Measurements from ENCODE around the gene SORBS1.
"Not testable (repeated sequence)": the region's sequence is repeated elsewhere in the genome, so short reads cannot be mapped to it uniquely, and the experiment has no call there.

Gene SORBS1

GRCh38 chr10:95350219-95350829 is 210.8 kb downstream of the SORBS1 start:
- H3K4me3 ChIP-seq (ENCODE audit: low read length): no peak overlapping the region
- WGBS: 93% methylated on average over 5 of the region's 6 CpGs
- H3K9me3 ChIP-seq (ENCODE audit: insufficient read depth, low read depth, low read length): no peaks in the 10 kb centered on the region
- H3K27me3 ChIP-seq (ENCODE audit: insufficient read depth, low read length): no peaks in the 10 kb centered on the region
- H3K4me1 ChIP-seq (ENCODE audit: insufficient read depth, low read length): peaks cover 8% of the 10 kb centered on the region
- peaks cover 24% of the 10 kb centered on the region for H3K36me3 ChIP-seq (ENCODE audit: insufficient read depth, low read length)
- H3K9ac ChIP-seq (ENCODE audit: low read depth, low read length): no peak overlapping the region
- H3K27ac ChIP-seq (ENCODE audit: low read depth, low read length): no peak overlapping the region

GRCh38 chr10:95347402-95347766 is 213.8 kb downstream of the SORBS1 start:
- H3K4me1 ChIP-seq (ENCODE audit: insufficient read depth, low read length); H3K27me3 ChIP-seq (ENCODE audit: insufficient read depth, low read length); H3K4me3 ChIP-seq (ENCODE audit: low read length); H3K27ac ChIP-seq (ENCODE audit: low read depth, low read length); H3K9ac ChIP-seq (ENCODE audit: low read depth, low read length); H3K36me3 ChIP-seq (ENCODE audit: insufficient read depth, low read length); H3K9me3 ChIP-seq (ENCODE audit: insufficient read depth, low read depth, low read length): not testable (repeated sequence)
- WGBS: 91% methylated on average over 7 of the region's 7 CpGs

GRCh38 chr10:95346715-95347401 is 214.3 kb downstream of the SORBS1 start:
- Histone ChIP-seq H3K9ac (ENCODE audit: low read depth, low read length) (no peak overlapping the region), H3K9me3 (ENCODE audit: insufficient read depth, low read depth, low read length) (no peaks in the 10 kb centered on the region), H3K36me3 (ENCODE audit: insufficient read depth, low read length) (peaks cover 8% of the 10 kb centered on the region), H3K4me1 (ENCODE audit: insufficient read depth, low read length) (peaks cover 8% of the 10 kb centered on the region), H3K27me3 (ENCODE audit: insufficient read depth, low read length) (no peaks in the 10 kb centered on the region), H3K4me3 (ENCODE audit: low read length) (no peak overlapping the region), H3K27ac (ENCODE audit: low read depth, low read length) (no peak overlapping the region; the same call in 1 of the 2 replicates)
- WGBS: 90% methylated on average over 2 of the region's 2 CpGs

- H3K27ac ChIP-seq (ENCODE audit: low read depth, low read length): no peak overlapping the region
- H3K4me3 ChIP-seq (ENCODE audit: low read length): no peak overlapping the region
- no peaks in the 10 kb centered on the region for H3K36me3 ChIP-seq (ENCODE audit: insufficient read depth, low read length)
- H3K4me1 ChIP-seq (ENCODE audit: insufficient read depth, low read length): peaks cover 8% of the 10 kb centered on the region
- WGBS: 93% methylated on average over 4 of the region's 6 CpGs
- H3K9me3 ChIP-seq (ENCODE audit: insufficient read depth, low read depth, low read length): no peaks in the 10 kb centered on the region
- no peak overlapping the region for H3K9ac ChIP-seq (ENCODE audit: low read depth, low read length)
- H3K27me3 ChIP-seq (ENCODE audit: insufficient read depth, low read length): no peaks in the 10 kb centered on the region
These were observed 217.6 kb downstream of the SORBS1 start for GRCh38 chr10:95343573-95343972.

- H3K36me3 ChIP-seq (ENCODE audit: insufficient read depth, low read length): no peaks in the 10 kb centered on the region
- H3K9ac ChIP-seq (ENCODE audit: low read depth, low read length): no peak overlapping the region
- 94% methylated on average over 3 of the region's 3 CpGs for WGBS
- no peak overlapping the region for H3K27ac ChIP-seq (ENCODE audit: low read depth, low read length)
- H3K4me1 ChIP-seq (ENCODE audit: insufficient read depth, low read length): peaks cover 3% of the 10 kb centered on the region; the same call in 1 of the 2 replicates
- H3K4me3 ChIP-seq (ENCODE audit: low read length): no peak overlapping the region
- H3K9me3 ChIP-seq (ENCODE audit: insufficient read depth, low read depth, low read length): no peaks in the 10 kb centered on the region
- no peaks in the 10 kb centered on the region for H3K27me3 ChIP-seq (ENCODE audit: insufficient read depth, low read length)
These were observed 219.4 kb downstream of the SORBS1 start for GRCh38 chr10:95341716-95342130.

- Histone ChIP-seq H3K4me3 (ENCODE audit: low read length) (no peak overlapping the region), H3K9ac (ENCODE audit: low read depth, low read length) (no peak overlapping the region), H3K27me3 (ENCODE audit: insufficient read depth, low read length) (no peaks in the 10 kb centered on the region), H3K4me1 (ENCODE audit: insufficient read depth, low read length) (no peaks in the 10 kb centered on the region), H3K36me3 (ENCODE audit: insufficient read depth, low read length) (no peaks in the 10 kb centered on the region), H3K27ac (ENCODE audit: low read depth, low read length) (no peak overlapping the region), H3K9me3 (ENCODE audit: insufficient read depth, low read depth, low read length) (no peaks in the 10 kb centered on the region)
- WGBS: 100% methylated on average over 1 of the region's 1 CpG
These were observed 221.3 kb downstream of the SORBS1 start for GRCh38 chr10:95339863-95340262.

- Histone ChIP-seq H3K9ac (ENCODE audit: low read depth, low read length) (no peak overlapping the region), H3K27me3 (ENCODE audit: insufficient read depth, low read length) (no peaks in the 10 kb centered on the region), H3K27ac (ENCODE audit: low read depth, low read length) (no peak overlapping the region), H3K9me3 (ENCODE audit: insufficient read depth, low read depth, low read length) (no peaks in the 10 kb centered on the region), H3K4me3 (ENCODE audit: low read length) (no peak overlapping the region), H3K36me3 (ENCODE audit: insufficient read depth, low read length) (no peaks in the 10 kb centered on the region), H3K4me1 (ENCODE audit: insufficient read depth, low read length) (peaks cover 7% of the 10 kb centered on the region)
- WGBS: 89% methylated on average over 10 of the region's 10 CpGs
These were observed 223.6 kb downstream of the SORBS1 start for GRCh38 chr10:95337423-95338160.

- Histone ChIP-seq H3K27ac (ENCODE audit: low read depth, low read length) (no peak overlapping the region), H3K9ac (ENCODE audit: low read depth, low read length) (no peak overlapping the region), H3K4me3 (ENCODE audit: low read length) (no peak overlapping the region), H3K4me1 (ENCODE audit: insufficient read depth, low read length) (peaks cover 7% of the 10 kb centered on the region), H3K36me3 (ENCODE audit: insufficient read depth, low read length) (no peaks in the 10 kb centered on the region), H3K27me3 (ENCODE audit: insufficient read depth, low read length) (no peaks in the 10 kb centered on the region), H3K9me3 (ENCODE audit: insufficient read depth, low read depth, low read length) (no peaks in the 10 kb centered on the region)
- 93% methylated on average over 9 of the region's 9 CpGs for WGBS
These were observed 224.5 kb downstream of the SORBS1 start for GRCh38 chr10:95336702-95337101.

- H3K27ac ChIP-seq (ENCODE audit: low read depth, low read length): no peak overlapping the region
- H3K9ac ChIP-seq (ENCODE audit: low read depth, low read length): no peak overlapping the region
- no peaks in the 10 kb centered on the region for H3K36me3 ChIP-seq (ENCODE audit: insufficient read depth, low read length)
- no peaks in the 10 kb centered on the region for H3K9me3 ChIP-seq (ENCODE audit: insufficient read depth, low read depth, low read length)
- H3K4me1 ChIP-seq (ENCODE audit: insufficient read depth, low read length): peaks cover 7% of the 10 kb centered on the region
- no peaks in the 10 kb centered on the region for H3K27me3 ChIP-seq (ENCODE audit: insufficient read depth, low read length)
- WGBS: 93% methylated on average over 19 of the region's 19 CpGs
- no peak overlapping the region for H3K4me3 ChIP-seq (ENCODE audit: low read length)
These were observed 225.1 kb downstream of the SORBS1 start for GRCh38 chr10:95335933-95336699.

GRCh38 chr10:95334805-95335144 is 226.4 kb downstream of the SORBS1 start:
- Histone ChIP-seq H3K4me1 (ENCODE audit: insufficient read depth, low read length) (peaks cover 7% of the 10 kb centered on the region), H3K9ac (ENCODE audit: low read depth, low read length) (no peak overlapping the region), H3K4me3 (ENCODE audit: low read length) (no peak overlapping the region), H3K9me3 (ENCODE audit: insufficient read depth, low read depth, low read length) (no peaks in the 10 kb centered on the region), H3K36me3 (ENCODE audit: insufficient read depth, low read length) (no peaks in the 10 kb centered on the region), H3K27me3 (ENCODE audit: insufficient read depth, low read length) (no peaks in the 10 kb centered on the region), H3K27ac (ENCODE audit: low read depth, low read length) (no peak overlapping the region)
- 95% methylated on average over 3 of the region's 3 CpGs for WGBS
